ENCODE data around the gene GRIA1. TPM values are rescaled to one million over a fixed set of nuclear protein-coding genes. Genes with fewer than 3 reads are reported as not detected.

Gene GRIA1
- total RNA-seq, 1 experiment from 2014 or later, result not detected

DNA sequence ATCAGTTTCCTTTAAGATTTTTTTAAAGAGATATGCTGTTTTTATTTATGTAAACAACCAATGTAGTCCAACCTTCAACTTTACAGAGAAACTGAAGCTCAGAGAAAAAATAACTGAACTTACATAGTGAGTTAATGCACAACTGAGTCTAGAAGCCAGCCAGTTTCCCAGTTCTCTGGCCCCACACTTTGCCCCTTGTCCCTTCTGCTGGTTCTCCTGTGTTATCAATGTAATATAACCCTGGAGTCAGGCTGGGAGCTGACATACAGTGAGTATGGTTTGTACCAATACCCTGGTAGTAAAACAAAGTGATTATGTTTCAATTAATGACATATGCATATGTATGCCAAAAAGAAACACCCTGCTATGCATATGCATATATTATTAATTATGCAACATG lies 32.2 kb upstream of the GRIA1 start:
- in situ Hi-C loops (cut with HindIII; ENCODE audit: low pct_unique_long_range_greater_than_20kb, low sequenced_read_pairs), result no loop called here
- H3K27ac ChIP-seq (ENCODE audit: low read length), result no peak overlapping the region
- ATAC-seq, result no peak
- H3K9me3 ChIP-seq (ENCODE audit: control insufficient read depth, insufficient read depth, low read depth, low read length), result no peaks in the 10 kb centered on the region
- DNase-seq (ENCODE audit: low read depth, low spot score), result no peak
- H3K4me1 ChIP-seq (ENCODE audit: control insufficient read depth, insufficient read depth, low read length), result no peaks in the 10 kb centered on the region
- TF ChIP-seq, protein P1, sequence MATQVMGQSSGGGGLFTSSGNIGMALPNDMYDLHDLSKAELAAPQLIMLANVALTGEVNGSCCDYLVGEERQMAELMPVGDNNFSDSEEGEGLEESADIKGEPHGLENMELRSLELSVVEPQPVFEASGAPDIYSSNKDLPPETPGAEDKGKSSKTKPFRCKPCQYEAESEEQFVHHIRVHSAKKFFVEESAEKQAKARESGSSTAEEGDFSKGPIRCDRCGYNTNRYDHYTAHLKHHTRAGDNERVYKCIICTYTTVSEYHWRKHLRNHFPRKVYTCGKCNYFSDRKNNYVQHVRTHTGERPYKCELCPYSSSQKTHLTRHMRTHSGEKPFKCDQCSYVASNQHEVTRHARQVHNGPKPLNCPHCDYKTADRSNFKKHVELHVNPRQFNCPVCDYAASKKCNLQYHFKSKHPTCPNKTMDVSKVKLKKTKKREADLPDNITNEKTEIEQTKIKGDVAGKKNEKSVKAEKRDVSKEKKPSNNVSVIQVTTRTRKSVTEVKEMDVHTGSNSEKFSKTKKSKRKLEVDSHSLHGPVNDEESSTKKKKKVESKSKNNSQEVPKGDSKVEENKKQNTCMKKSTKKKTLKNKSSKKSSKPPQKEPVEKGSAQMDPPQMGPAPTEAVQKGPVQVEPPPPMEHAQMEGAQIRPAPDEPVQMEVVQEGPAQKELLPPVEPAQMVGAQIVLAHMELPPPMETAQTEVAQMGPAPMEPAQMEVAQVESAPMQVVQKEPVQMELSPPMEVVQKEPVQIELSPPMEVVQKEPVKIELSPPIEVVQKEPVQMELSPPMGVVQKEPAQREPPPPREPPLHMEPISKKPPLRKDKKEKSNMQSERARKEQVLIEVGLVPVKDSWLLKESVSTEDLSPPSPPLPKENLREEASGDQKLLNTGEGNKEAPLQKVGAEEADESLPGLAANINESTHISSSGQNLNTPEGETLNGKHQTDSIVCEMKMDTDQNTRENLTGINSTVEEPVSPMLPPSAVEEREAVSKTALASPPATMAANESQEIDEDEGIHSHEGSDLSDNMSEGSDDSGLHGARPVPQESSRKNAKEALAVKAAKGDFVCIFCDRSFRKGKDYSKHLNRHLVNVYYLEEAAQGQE (IDR thresholded peaks at IDR 0.05; ENCODE audit: insufficient read depth in 1 of 2, low read depth in 2 of 2, low read length in 1 of 2), result no peak
- TF ChIP-seq TCF7L2 (IDR thresholded peaks at IDR 0.05; ENCODE audit: low read depth, low read length) (no peak), POLR2AphosphoS5 (IDR thresholded peaks at IDR 0.05; ENCODE audit: low read depth, low read length) (no peak), SIN3A (IDR thresholded peaks at IDR 0.05; ENCODE audit: borderline replicate concordance, insufficient read depth, low read depth, low read length) (no peak)
- TF ChIP-seq, protein P2, sequence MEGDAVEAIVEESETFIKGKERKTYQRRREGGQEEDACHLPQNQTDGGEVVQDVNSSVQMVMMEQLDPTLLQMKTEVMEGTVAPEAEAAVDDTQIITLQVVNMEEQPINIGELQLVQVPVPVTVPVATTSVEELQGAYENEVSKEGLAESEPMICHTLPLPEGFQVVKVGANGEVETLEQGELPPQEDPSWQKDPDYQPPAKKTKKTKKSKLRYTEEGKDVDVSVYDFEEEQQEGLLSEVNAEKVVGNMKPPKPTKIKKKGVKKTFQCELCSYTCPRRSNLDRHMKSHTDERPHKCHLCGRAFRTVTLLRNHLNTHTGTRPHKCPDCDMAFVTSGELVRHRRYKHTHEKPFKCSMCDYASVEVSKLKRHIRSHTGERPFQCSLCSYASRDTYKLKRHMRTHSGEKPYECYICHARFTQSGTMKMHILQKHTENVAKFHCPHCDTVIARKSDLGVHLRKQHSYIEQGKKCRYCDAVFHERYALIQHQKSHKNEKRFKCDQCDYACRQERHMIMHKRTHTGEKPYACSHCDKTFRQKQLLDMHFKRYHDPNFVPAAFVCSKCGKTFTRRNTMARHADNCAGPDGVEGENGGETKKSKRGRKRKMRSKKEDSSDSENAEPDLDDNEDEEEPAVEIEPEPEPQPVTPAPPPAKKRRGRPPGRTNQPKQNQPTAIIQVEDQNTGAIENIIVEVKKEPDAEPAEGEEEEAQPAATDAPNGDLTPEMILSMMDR (IDR thresholded peaks at IDR 0.05), result no peak
- intact Hi-C loops (cut with micrococcal nuclease; ENCODE audit: unreplicated experiment), result no loop called here
- H3K4me3 ChIP-seq (ENCODE audit: low read depth in 2 of 2, low read length in 2 of 2), result no peak overlapping the region
- ChIA-PET POLR2A (no interaction called here), CTCF (no interaction called here)
- BruUV-seq (replicated peaks), result no TSS peak
- no peaks in the 10 kb centered on the region for H3K36me3 ChIP-seq (ENCODE audit: control insufficient read depth, insufficient read depth, low read length)
- H3K27me3 ChIP-seq (ENCODE audit: control insufficient read depth, insufficient read depth, low read length), result no peaks in the 10 kb centered on the region

- H3K9me3 ChIP-seq (ENCODE audit: control insufficient read depth, insufficient read depth, low read depth, low read length), result no peaks in the 10 kb centered on the region
- intact Hi-C loops (cut with micrococcal nuclease; ENCODE audit: unreplicated experiment) (no loop called here), in situ Hi-C loops (cut with HindIII; ENCODE audit: low pct_unique_long_range_greater_than_20kb, low sequenced_read_pairs) (no loop called here)
- no peak for ATAC-seq
- H3K27ac ChIP-seq (ENCODE audit: low read length), result no peak overlapping the region
- no peaks in the 10 kb centered on the region for H3K36me3 ChIP-seq (ENCODE audit: control insufficient read depth, insufficient read depth, low read length)
- TF ChIP-seq SIN3A (IDR thresholded peaks at IDR 0.05; ENCODE audit: borderline replicate concordance, insufficient read depth, low read depth, low read length) (no peak), TCF7L2 (IDR thresholded peaks at IDR 0.05; ENCODE audit: low read depth, low read length) (no peak), POLR2AphosphoS5 (IDR thresholded peaks at IDR 0.05; ENCODE audit: low read depth, low read length) (no peak)
- TF ChIP-seq, protein P1 (IDR thresholded peaks at IDR 0.05; ENCODE audit: insufficient read depth in 1 of 2, low read depth in 2 of 2, low read length in 1 of 2), result no peak
- TF ChIP-seq, protein P2 (IDR thresholded peaks at IDR 0.05), result no peak
- ChIA-PET POLR2A (no interaction called here), CTCF (no interaction called here)
- no peak overlapping the region for H3K4me3 ChIP-seq (ENCODE audit: low read depth in 2 of 2, low read length in 2 of 2)
- no peak for DNase-seq (ENCODE audit: low read depth, low spot score)
- H3K4me1 ChIP-seq (ENCODE audit: control insufficient read depth, insufficient read depth, low read length), result no peaks in the 10 kb centered on the region
- no TSS peak for BruUV-seq (replicated peaks)
- H3K27me3 ChIP-seq (ENCODE audit: control insufficient read depth, insufficient read depth, low read length), result no peaks in the 10 kb centered on the region
Observed at GRCh38 chr5:153459051-153459743, 31.3 kb upstream of the GRIA1 start.
